Measurements from ENCODE around the gene FAM216B. TPM values are rescaled to one million over a fixed set of nuclear protein-coding genes. Genes with fewer than 3 reads are reported as not detected.

The FAM216B gene
- total RNA-seq, 1 donor: under 0.01 TPM

DNA sequence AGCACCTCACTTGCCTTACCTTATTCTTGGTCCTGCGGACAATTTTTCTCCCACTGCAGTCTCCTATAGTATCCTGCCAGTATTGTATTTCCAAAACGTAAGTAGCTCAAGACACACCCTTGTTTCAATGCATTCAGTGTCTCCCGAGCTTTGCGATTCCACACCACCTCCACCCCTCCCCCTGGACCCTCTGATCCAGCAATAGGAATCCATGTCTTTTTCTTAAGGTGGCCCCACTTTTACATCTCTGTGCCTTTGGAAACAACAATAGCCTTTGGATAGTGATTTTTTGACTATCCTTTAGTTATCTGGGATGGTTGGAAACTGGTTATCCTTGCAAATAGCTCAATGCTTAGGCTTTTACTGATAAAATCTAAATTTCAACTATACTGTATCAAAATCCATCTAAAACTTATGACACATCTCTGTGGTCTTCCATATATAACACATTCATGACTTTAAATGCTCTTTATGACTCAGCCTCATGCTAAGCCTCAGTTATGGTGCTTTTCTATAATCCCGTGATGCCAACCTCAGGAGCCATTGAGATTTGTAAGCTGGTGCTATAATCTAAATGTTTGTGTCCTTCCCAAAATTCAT is 27.1 kb downstream of the FAM216B start:
- no peaks in the 10 kb centered on the region for H3K79me2 ChIP-seq (ENCODE audit: insufficient read depth, low read length)
- H3K4me3 ChIP-seq (ENCODE audit: insufficient read depth, low read length): no peak overlapping the region
- no peak overlapping the region for H3K4me2 ChIP-seq (ENCODE audit: insufficient read depth, low read length)
- H3K36me3 ChIP-seq (ENCODE audit: insufficient read depth, low read length): no peaks in the 10 kb centered on the region
- peaks cover 5% of the 10 kb centered on the region for H3K4me1 ChIP-seq (ENCODE audit: insufficient read depth, low read length)
- H3K27ac ChIP-seq (ENCODE audit: low read depth, low read length): no peak overlapping the region
- no peaks in the 10 kb centered on the region for H3K27me3 ChIP-seq (ENCODE audit: insufficient read depth, low read length)
- no peak overlapping the region for H2AFZ ChIP-seq (ENCODE audit: low read length)
- H4K20me1 ChIP-seq (ENCODE audit: insufficient read depth, low read length): no peaks in the 10 kb centered on the region
- TF ChIP-seq, protein P1, sequence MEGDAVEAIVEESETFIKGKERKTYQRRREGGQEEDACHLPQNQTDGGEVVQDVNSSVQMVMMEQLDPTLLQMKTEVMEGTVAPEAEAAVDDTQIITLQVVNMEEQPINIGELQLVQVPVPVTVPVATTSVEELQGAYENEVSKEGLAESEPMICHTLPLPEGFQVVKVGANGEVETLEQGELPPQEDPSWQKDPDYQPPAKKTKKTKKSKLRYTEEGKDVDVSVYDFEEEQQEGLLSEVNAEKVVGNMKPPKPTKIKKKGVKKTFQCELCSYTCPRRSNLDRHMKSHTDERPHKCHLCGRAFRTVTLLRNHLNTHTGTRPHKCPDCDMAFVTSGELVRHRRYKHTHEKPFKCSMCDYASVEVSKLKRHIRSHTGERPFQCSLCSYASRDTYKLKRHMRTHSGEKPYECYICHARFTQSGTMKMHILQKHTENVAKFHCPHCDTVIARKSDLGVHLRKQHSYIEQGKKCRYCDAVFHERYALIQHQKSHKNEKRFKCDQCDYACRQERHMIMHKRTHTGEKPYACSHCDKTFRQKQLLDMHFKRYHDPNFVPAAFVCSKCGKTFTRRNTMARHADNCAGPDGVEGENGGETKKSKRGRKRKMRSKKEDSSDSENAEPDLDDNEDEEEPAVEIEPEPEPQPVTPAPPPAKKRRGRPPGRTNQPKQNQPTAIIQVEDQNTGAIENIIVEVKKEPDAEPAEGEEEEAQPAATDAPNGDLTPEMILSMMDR (IDR thresholded peaks at IDR 0.05; ENCODE audit: extremely low read depth, low read depth, low read length): no peak
- no peak for DNase-seq (ENCODE audit: insufficient read length, low spot score, missing footprints)
- no peaks in the 10 kb centered on the region for H3K9me3 ChIP-seq (ENCODE audit: low read depth, low read length)

DNA sequence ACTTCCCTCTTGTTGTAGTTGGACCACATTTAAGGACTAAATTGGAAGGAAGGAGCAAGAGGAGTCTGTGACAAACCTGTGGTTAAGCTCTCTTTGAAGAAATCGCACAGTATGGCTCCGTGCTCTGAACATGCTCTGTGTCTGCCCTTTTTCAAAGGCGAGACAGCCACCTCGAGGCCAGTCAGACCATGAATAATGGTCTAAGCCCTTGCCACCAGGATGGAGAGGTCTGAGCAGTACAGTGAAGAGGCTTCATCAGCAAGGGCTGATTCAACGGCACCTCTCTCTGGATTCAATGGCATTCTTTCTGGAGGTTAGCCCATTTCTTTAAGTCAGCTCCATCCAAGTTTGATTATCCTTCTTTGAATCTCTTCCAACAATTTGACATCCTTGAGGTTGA is 30.9 kb downstream of the FAM216B start:
- Histone ChIP-seq H2AFZ (ENCODE audit: low read length) (no peak overlapping the region), H3K36me3 (ENCODE audit: insufficient read depth, low read length) (no peaks in the 10 kb centered on the region), H3K79me2 (ENCODE audit: insufficient read depth, low read length) (no peaks in the 10 kb centered on the region), H3K4me1 (ENCODE audit: insufficient read depth, low read length) (peaks cover 23% of the 10 kb centered on the region), H4K20me1 (ENCODE audit: insufficient read depth, low read length) (no peaks in the 10 kb centered on the region), H3K4me2 (ENCODE audit: insufficient read depth, low read length) (no peak overlapping the region), H3K27ac (ENCODE audit: low read depth, low read length) (no peak overlapping the region), H3K27me3 (ENCODE audit: insufficient read depth, low read length) (no peaks in the 10 kb centered on the region), H3K9me3 (ENCODE audit: low read depth, low read length) (no peaks in the 10 kb centered on the region), H3K4me3 (ENCODE audit: insufficient read depth, low read length) (no peak overlapping the region)
- TF ChIP-seq, protein P1 (IDR thresholded peaks at IDR 0.05; ENCODE audit: extremely low read depth, low read depth, low read length): peak; percentile 20
- DNase-seq (ENCODE audit: insufficient read length, low spot score, missing footprints): peak; percentile 32

DNA sequence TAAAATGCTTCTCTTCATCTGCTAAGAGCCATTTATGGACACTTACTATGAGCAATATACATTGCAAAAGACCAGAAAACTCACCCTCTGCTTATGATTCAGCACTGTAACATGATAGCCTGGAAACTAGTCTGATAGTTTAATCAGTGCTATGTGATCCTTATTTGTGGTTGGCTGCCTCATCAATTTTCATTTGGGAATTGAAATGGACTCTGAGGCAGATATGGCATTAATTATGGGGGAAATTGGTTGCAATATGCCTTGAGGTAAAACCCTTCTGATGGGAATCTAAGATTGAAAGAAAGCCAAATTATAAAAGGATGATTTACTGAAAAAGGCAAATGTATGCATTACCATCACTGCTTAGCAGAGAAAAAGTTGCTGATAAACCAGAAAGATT is 33.5 kb downstream of the FAM216B start:
- H3K79me2 ChIP-seq (ENCODE audit: insufficient read depth, low read length): no peaks in the 10 kb centered on the region
- H3K27ac ChIP-seq (ENCODE audit: low read depth, low read length): peak overlapping the region; percentile 35
- H2AFZ ChIP-seq (ENCODE audit: low read length): no peak overlapping the region
- H3K36me3 ChIP-seq (ENCODE audit: insufficient read depth, low read length): no peaks in the 10 kb centered on the region
- H3K4me1 ChIP-seq (ENCODE audit: insufficient read depth, low read length): peaks cover 24% of the 10 kb centered on the region
- H3K4me3 ChIP-seq (ENCODE audit: insufficient read depth, low read length): no peak overlapping the region
- peak overlapping the region; percentile 28 for H3K4me2 ChIP-seq (ENCODE audit: insufficient read depth, low read length)
- no peaks in the 10 kb centered on the region for H4K20me1 ChIP-seq (ENCODE audit: insufficient read depth, low read length)
- TF ChIP-seq, protein P1 (IDR thresholded peaks at IDR 0.05; ENCODE audit: extremely low read depth, low read depth, low read length): no peak
- H3K27me3 ChIP-seq (ENCODE audit: insufficient read depth, low read length): no peaks in the 10 kb centered on the region
- peak; percentile 65 for DNase-seq (ENCODE audit: insufficient read length, low spot score, missing footprints)
- no peaks in the 10 kb centered on the region for H3K9me3 ChIP-seq (ENCODE audit: low read depth, low read length)

DNA sequence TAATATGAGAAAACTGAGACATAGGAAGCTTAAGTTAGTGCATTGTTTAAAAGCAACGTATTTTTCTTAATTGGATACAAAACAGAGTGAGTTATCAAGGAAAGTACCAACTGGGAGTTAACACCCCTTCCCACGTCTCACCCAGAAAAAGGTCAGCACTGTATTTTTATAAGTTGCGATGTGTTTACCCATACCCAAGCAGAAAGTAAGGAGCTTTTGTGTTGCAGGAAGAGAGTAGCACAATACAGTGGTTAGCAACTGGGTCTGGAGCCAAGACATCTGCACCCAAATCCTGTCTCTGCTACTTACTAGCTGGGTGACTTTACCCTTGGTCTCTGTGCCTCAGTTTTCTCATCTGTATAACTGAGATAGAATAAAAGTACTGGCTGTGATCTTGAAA is 34.3 kb downstream of the FAM216B start:
- no peaks in the 10 kb centered on the region for H4K20me1 ChIP-seq (ENCODE audit: insufficient read depth, low read length)
- H3K4me3 ChIP-seq (ENCODE audit: insufficient read depth, low read length): no peak overlapping the region
- DNase-seq (ENCODE audit: insufficient read length, low spot score, missing footprints): no peak
- H3K9me3 ChIP-seq (ENCODE audit: low read depth, low read length): no peaks in the 10 kb centered on the region
- no peaks in the 10 kb centered on the region for H3K27me3 ChIP-seq (ENCODE audit: insufficient read depth, low read length)
- H3K4me1 ChIP-seq (ENCODE audit: insufficient read depth, low read length): peaks cover 31% of the 10 kb centered on the region
- no peaks in the 10 kb centered on the region for H3K36me3 ChIP-seq (ENCODE audit: insufficient read depth, low read length)
- no peaks in the 10 kb centered on the region for H3K79me2 ChIP-seq (ENCODE audit: insufficient read depth, low read length)
- peak overlapping the region; percentile 35 for H2AFZ ChIP-seq (ENCODE audit: low read length)
- H3K27ac ChIP-seq (ENCODE audit: low read depth, low read length): no peak overlapping the region
- peak overlapping the region; percentile 4 for H3K4me2 ChIP-seq (ENCODE audit: insufficient read depth, low read length)
- TF ChIP-seq, protein P1 (IDR thresholded peaks at IDR 0.05; ENCODE audit: extremely low read depth, low read depth, low read length): no peak

Measured in osteoblast (primary cell).